Ascending aorta (tissue), 2 donors: Measurements from ENCODE around the gene GTF3A. TPM values are rescaled to one million over a fixed set of nuclear protein-coding genes. Genes with fewer than 3 reads are reported as not detected.
A peak's percentile ranks its signal among the peaks of the same experiment; 100 is the strongest.

Source experiments
- DNase-seq, 2 donors: peaks; one replicate each; pipeline ENCODE4 v3.0.0-alpha.2; 2019; ENCODE audit warnings: low spot score in 2 of 2
- H3K27ac ChIP-seq, 2 donors: fragments of 200-600 bp; sonication (generic); one replicate each; pipeline ENCODE4 v1.5.1; 2016 to 2017; ENCODE audit warnings: mild to moderate bottlenecking in 1 of 2
- H3K27me3 ChIP-seq: fragments of 200-600 bp; sonication (generic); one replicate; pipeline ENCODE4 v1.5.1; 2017
- H3K36me3 ChIP-seq, 2 donors: fragments of 200-600 bp; sonication (generic); one replicate each; pipeline ENCODE4 v1.5.1; 2016
- H3K4me1 ChIP-seq, 2 donors: fragments of 200-600 bp; sonication (generic); one replicate each; pipeline ENCODE4 v1.5.1; 2016 to 2017; ENCODE audit warnings: mild to moderate bottlenecking in 1 of 2
- H3K4me3 ChIP-seq, 2 donors: fragments of 200-600 bp; sonication (generic); one replicate each; pipeline ENCODE4 v1.5.1; 2016 to 2017; ENCODE audit warnings: mild to moderate bottlenecking in 1 of 2
- H3K9me3 ChIP-seq, 2 donors: fragments of 200-600 bp; sonication (generic); one replicate each; pipeline ENCODE4 v1.5.1; 2016
- CTCF ChIP-seq, 3 experiments: fragments of 200-600 bp in 2 of 3; fragments of 450-650 bp in 1 of 3; sonication (generic) in 2 of 3; IDR thresholded peaks; one replicate each; pipeline ENCODE4 v1.5.1; 2016 to 2019; ENCODE audit warnings: antibody characterized with exemption in 3 of 3, mild to moderate bottlenecking in 1 of 3, moderate library complexity in 1 of 3
- intact Hi-C: fragments of 100-400 bp; cut with DNase I; formaldehyde crosslinking; loops from one replicate; pipeline ENCODE4 v1.15.1; 2023
- total RNA-seq: library from RNA; depleted of rRNA; stranded (reverse); fragments of >200 nt; gene quantifications from one replicate; pipeline ENCODE4 v1.1.0, GENCODE V29; 2016

The GTF3A gene
- total RNA-seq, result 197 TPM

- peak within 1 kb of the TSS; percentile 84 to 87 for H3K27ac ChIP-seq
- H3K9me3 ChIP-seq, result no peaks in the 10 kb centered on the region
- H3K4me3 ChIP-seq, result peak within 1 kb of the TSS; percentile 82 to 94
- H3K4me1 ChIP-seq, result peaks cover 9 to 22% of the 10 kb centered on the region in 2 donors
- no peak for TF ChIP-seq CTCF (IDR thresholded peaks at IDR 0.05)
- H3K36me3 ChIP-seq, result peaks cover 3 to 13% of the 10 kb centered on the region in 2 donors
- no peaks in the 10 kb centered on the region for H3K27me3 ChIP-seq
- intact Hi-C loops, result loop anchor here (1.0 to 5.0 kb wide), 6 partner anchors 26 to 440 kb away; partner anchors contain the start of genes LNX2, MTIF3, RASL11A and USP12
- peak; percentile 37 to 87 for DNase-seq
These were observed at the start of gene GTF3A for GRCh38 chr13:27424246-27425157. Gene GTF3A (plus strand): TSS chr13:27424619.

GRCh38 chr13:27374650-27375049, 49.8 kb upstream of the GTF3A start:
- peak; percentile 39 to 75 (median 61) for TF ChIP-seq CTCF (IDR thresholded peaks at IDR 0.05)

GRCh38 chr13:27375686-27376326, 48.6 kb upstream of the GTF3A start:
- TF ChIP-seq CTCF (IDR thresholded peaks at IDR 0.05), result peak; percentile 43 to 66 (median 65)
- no peaks in the 10 kb centered on the region for H3K36me3 ChIP-seq
- H3K4me3 ChIP-seq, result no peak overlapping the region
- H3K27ac ChIP-seq, result no peak overlapping the region
- no peaks in the 10 kb centered on the region for H3K4me1 ChIP-seq
- H3K27me3 ChIP-seq, result no peaks in the 10 kb centered on the region
- intact Hi-C loops, result loop anchor here (2.0 to 10.0 kb wide), 5 partner anchors 49 to 451 kb away; partner anchors contain the start of genes GTF3A, LNX2, MTIF3 and POLR1D
- no peaks in the 10 kb centered on the region for H3K9me3 ChIP-seq
- peak in 1 of 2 donors; percentile 76 for DNase-seq

More at GRCh38 chr13:27374650-27375049, 49.8 kb upstream of the GTF3A start:
- Histone ChIP-seq H3K27me3 (no peaks in the 10 kb centered on the region), H3K36me3 (no peaks in the 10 kb centered on the region), H3K27ac (no peak overlapping the region), H3K4me3 (no peak overlapping the region), H3K9me3 (no peaks in the 10 kb centered on the region), H3K4me1 (no peaks in the 10 kb centered on the region)
- intact Hi-C loops, result loop anchor here (2.0 to 10.0 kb wide), 5 partner anchors 50 to 452 kb away; partner anchors contain the start of genes GTF3A, LNX2, MTIF3 and POLR1D
- DNase-seq, result peak in 1 of 2 donors; percentile 85

- H3K4me1 ChIP-seq, result no peaks in the 10 kb centered on the region
- no peaks in the 10 kb centered on the region for H3K9me3 ChIP-seq
- no peaks in the 10 kb centered on the region for H3K36me3 ChIP-seq
- no peak overlapping the region for H3K4me3 ChIP-seq
- H3K27me3 ChIP-seq, result no peaks in the 10 kb centered on the region
- intact Hi-C loops, result loop anchor here (5.0 to 10.0 kb wide), 2 partner anchors 153 to 246 kb away; partner anchors contain the start of genes LNX2 and POLR1D
- no peak overlapping the region for H3K27ac ChIP-seq
- DNase-seq, result no peak
- no peak for TF ChIP-seq CTCF (IDR thresholded peaks at IDR 0.05)
These were observed 45.3 kb upstream of the GTF3A start for GRCh38 chr13:27379126-27379525.
